Measurements from ENCODE around the gene PSMG3.
"Not testable (repeated sequence)": the region's sequence is repeated elsewhere in the genome, so short reads cannot be mapped to it uniquely, and the experiment has no call there.

GRCh38 chr7:1519322-1519922 is 50.4 kb downstream of the PSMG3 start:
- TF ChIP-seq CTCF (conservative IDR thresholded peaks at IDR 0.05; ENCODE audit: low read depth in 2 of 2); EZH2 (IDR thresholded peaks at IDR 0.05; ENCODE audit: low read depth, unreplicated experiment); CREB1 (CRISPR knock-in tag; IDR thresholded peaks at IDR 0.05; ENCODE audit: low read depth); JUNB (IDR thresholded peaks at IDR 0.05; ENCODE audit: unreplicated experiment); POLR2AphosphoS5 (IDR thresholded peaks at IDR 0.05; ENCODE audit: low read depth): not testable (repeated sequence)
